Heart left ventricle (tissue), 16 donors: ENCODE measurements around the gene CDRT4. TPM values are rescaled to one million over a fixed set of nuclear protein-coding genes. Genes with fewer than 3 reads are reported as not detected.

Source experiments
- ATAC-seq, 4 donors: fragments of 200-7000 bp; cut with Tn5 transposase; one replicate each; pipeline ENCODE4 v1.9.1; 2020 to 2022; ENCODE audit warnings: moderate library complexity in 4 of 4, mild to moderate bottlenecking in 3 of 4, moderate number of reproducible peaks in 1 of 4
- DNase-seq, 5 donors: peaks; one replicate each; pipeline ENCODE4 v3.0.0-alpha.2; 2020
- H3K27ac ChIP-seq, 12 donors: fragments of 200-600 bp; sonication (generic) in 4 of 12; one replicate each; pipeline versions ENCODE4 v1.5.0 to v1.8.0; 2016 to 2022; ENCODE audit warnings: mild to moderate bottlenecking in 2 of 12
- H3K27me3 ChIP-seq, 9 donors: fragments of 200-600 bp; sonication (generic) in 2 of 9; one replicate each; pipeline versions ENCODE4 v1.5.1 to v1.8.0; 2016 to 2022; ENCODE audit warnings: mild to moderate bottlenecking in 3 of 9
- H3K36me3 ChIP-seq, 9 donors: fragments of 200-600 bp; sonication (generic) in 2 of 9; one replicate each; pipeline versions ENCODE4 v1.5.0 to v1.8.0; 2018 to 2022; ENCODE audit warnings: mild to moderate bottlenecking in 2 of 9
- H3K4me1 ChIP-seq, 12 donors: fragments of 200-600 bp; sonication (generic) in 4 of 12; one replicate each; pipeline versions ENCODE4 v1.5.0 to v1.8.0; 2016 to 2022; ENCODE audit warnings: mild to moderate bottlenecking in 3 of 12
- H3K4me3 ChIP-seq, 12 donors: fragments of 200-600 bp; sonication (generic) in 4 of 12; one replicate each; pipeline versions ENCODE4 v1.5.0 to v1.8.0; 2017 to 2022; ENCODE audit warnings: mild to moderate bottlenecking in 9 of 12, moderate library complexity in 4 of 12
- H3K9me3 ChIP-seq, 12 donors: fragments of 200-600 bp; sonication (generic) in 4 of 12; one replicate each; pipeline versions ENCODE4 v1.5.0 to v1.8.0; 2016 to 2022; ENCODE audit warnings: mild to moderate bottlenecking in 1 of 12
- CTCF ChIP-seq, 12 donors: fragments of 200-600 bp; sonication (generic) in 4 of 12; IDR thresholded peaks; one replicate each; pipeline versions ENCODE4 v1.5.0 to v1.8.0; 2018 to 2022; ENCODE audit warnings: antibody characterized with exemption in 12 of 12, mild to moderate bottlenecking in 5 of 12
- POLR2A ChIP-seq, 2 donors: fragments of 450-650 bp; IDR thresholded peaks; one replicate each; pipeline ENCODE4 v1.6.1; 2017; ENCODE audit warnings: antibody characterized with exemption in 2 of 2, mild to moderate bottlenecking in 2 of 2, moderate library complexity in 2 of 2
- WGBS, 4 donors: extraction: QIAGEN DNeasy Blood & Tissue Kit in 2 of 4; methylation state at CpG; one replicate each; pipeline versions ENCODE4 v1.1.5 to v1.1.7; 2013 to 2018; 5-methylcytosine and 5-hydroxymethylcytosine counted together
- intact Hi-C, 10 donors: fragments of 100-400 bp; cut with DNase I; formaldehyde crosslinking; loops; one replicate each; pipeline versions ENCODE4 v1.11.1 to v1.14.2; 2022
- polyA plus RNA-seq, 2 donors: library from polyadenylated mRNA; stranded (reverse); fragments of 200-250 nt; gene quantifications; one replicate each; pipeline ENCODE4 v1.2.3, GENCODE V29; 2013
- total RNA-seq, 9 donors: library from RNA; depleted of rRNA in 2 of 9; stranded (reverse); fragments of >200 nt in 2 of 9; fragmentation: NEBNext Ultra II Directional in 3 of 9; extraction: Animal tissue kit (Norgen Biotek cat#: 25700) in 3 of 9; gene quantifications; one replicate each; pipeline versions ENCODE4 v1.1.0 to v1.2.4, GENCODE V29; 2016 to 2023
- donor health status: ischemic (EF 13 %, LVEDD 7.1; RV severe dilation, severe dysfunction).
- donor health status: healthy with polysubstance abuse.
- donor health status: DM: no; HTN: yes; CAD: no.
- donor health status: DM: no; HTN: no; CAD: no.
- donor health status: ischemic (EF 25% LVEDD 6.9; RV normal size, moderate dysfunction).
- donor health status: ischemic (EF 25% LVEDD 5.7; RV mildly dilated, moderate dysfunction).
- donor health status: healthy.
- donor health status: DM: yes; HTN: yes; CAD: no.
- donor health status: ischemic (EF 35%, LVEDD 5.7; RV mildly dilated, moderate dysfunction).
- donor health status: nonischemic (EF 11% LVEDD 7.7; RV severe dilation, severe dysfunction).
- donor health status: DM: yes; HTN: yes; CAD: no.
- donor health status: PGD.
- donor health status: ischemic (EF 29% LVEDD 5.4; RV normal size, mild dysfunction).
- donor health status: nonischemic (EF 23%, LVEDD 6.1; RV moderate dilation, normal function).

CDRT4 gene
- total and polyA plus RNA-seq, 11 donors, result 0.12 to 4.7 (median 0.96) TPM; not detected in 2

- Histone ChIP-seq H3K27me3 (no peaks in the 10 kb centered on the region), H3K4me3 (no peak overlapping the region), H3K9me3 (no peaks in the 10 kb centered on the region), H3K4me1 (peaks cover 7 to 58% (median 23%) of the 10 kb centered on the region in 12 donors), H3K36me3 (no peaks in the 10 kb centered on the region), H3K27ac (peak overlapping the region; percentile 11 to 85 (median 75))
- peak; percentile 71 to 91 (median 76) for DNase-seq
- 16 to 33% (median 24%) methylated on average over 3 of the region's 3 CpGs for WGBS, 4 donors
- peak; percentile 58 to 66 (median 62) for ATAC-seq
- TF ChIP-seq POLR2A (IDR thresholded peaks at IDR 0.05), result peak in 1 of 2 donors; percentile 24
- TF ChIP-seq CTCF (IDR thresholded peaks at IDR 0.05), result peak in 11 of 12 donors; percentile 19 to 54 (median 46)
- intact Hi-C loops, result loop anchor here in 7 of 10 donors (5.0 to 10.0 kb wide), 4 partner anchors 58 to 174 kb away; partner anchors contain the start of gene PMP22 (in 1 of the 7)
Observed at GRCh38 chr17:15436473-15437302, 30.7 kb downstream of the CDRT4 start.

- no peaks in the 10 kb centered on the region for H3K36me3 ChIP-seq
- no peaks in the 10 kb centered on the region for H3K27me3 ChIP-seq
- no peak overlapping the region for H3K4me3 ChIP-seq
- H3K27ac ChIP-seq, result peak overlapping the region in 9 of 12 donors; percentile 22 to 85 (median 42)
- ATAC-seq (no peak), DNase-seq (no peak)
- peaks cover 7 to 50% (median 21%) of the 10 kb centered on the region in 12 donors for H3K4me1 ChIP-seq
- intact Hi-C loops, result loop anchor here in 7 of 10 donors (5.0 to 10.0 kb wide), 4 partner anchors 60 to 173 kb away; partner anchors contain the start of gene PMP22 (in 1 of the 7)
- WGBS, 4 donors, result 97 to 98% (median 98%) methylated on average over 8 of the region's 8 CpGs
- no peaks in the 10 kb centered on the region for H3K9me3 ChIP-seq
- TF ChIP-seq CTCF (IDR thresholded peaks at IDR 0.05) (no peak), POLR2A (IDR thresholded peaks at IDR 0.05) (no peak)
Observed at GRCh38 chr17:15434956-15435355, 32.5 kb downstream of the CDRT4 start.

- Histone ChIP-seq H3K27me3 (no peaks in the 10 kb centered on the region), H3K4me1 (peaks cover 7 to 44% (median 21%) of the 10 kb centered on the region in 12 donors), H3K27ac (peak overlapping the region in 10 of 12 donors; percentile 2 to 85 (median 44)), H3K9me3 (no peaks in the 10 kb centered on the region), H3K4me3 (no peak overlapping the region), H3K36me3 (no peaks in the 10 kb centered on the region)
- DNase-seq (peak in 2 of 5 donors; percentile 44 to 49), ATAC-seq (peak in 3 of 4 donors; percentile 26 to 56 (median 55))
- WGBS, 4 donors, result 59 to 86% (median 80%) methylated on average over 6 of the region's 6 CpGs
- TF ChIP-seq CTCF (IDR thresholded peaks at IDR 0.05) (no peak), POLR2A (IDR thresholded peaks at IDR 0.05) (no peak)
- intact Hi-C loops, result loop anchor here in 2 of 10 donors (10.0 kb wide), 2 partner anchors 62 to 168 kb away; partner anchors contain the start of gene PMP22 (in 1 of the 2)
Observed at GRCh38 chr17:15432807-15433611, 34.4 kb downstream of the CDRT4 start.
